Measurements from ENCODE around the gene ITIH4. TPM values are rescaled to one million over a fixed set of nuclear protein-coding genes. Genes with fewer than 3 reads are reported as not detected.

Gene ITIH4
- total and polyA plus RNA-seq, 4 donors: 4.5 to 33.8 (median 12.0) TPM

DNA sequence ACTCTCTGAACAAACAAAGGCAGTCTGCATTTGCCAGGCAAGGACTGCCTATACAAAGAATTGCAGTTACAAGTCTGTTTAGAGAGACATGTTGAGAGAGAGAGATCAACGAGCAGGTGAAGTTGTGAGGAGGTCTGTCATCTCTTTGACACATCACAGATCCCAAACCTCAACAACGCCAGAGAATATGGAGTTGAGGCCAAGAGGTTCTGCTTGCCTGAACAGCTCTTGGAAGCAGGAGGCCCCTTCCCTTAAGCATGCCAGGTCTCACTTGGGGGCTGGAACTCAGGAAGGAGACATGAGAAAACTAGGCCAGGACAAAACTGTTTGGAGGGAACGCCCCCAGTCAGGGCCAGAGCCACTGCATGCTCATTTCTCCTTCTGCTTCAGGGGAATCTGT is 26.7 kb upstream of the ITIH4 start:
- 92% methylated on average over 3 of the region's 3 CpGs for WGBS, 2 donors
- no peak for ATAC-seq (ENCODE audit: insufficient read depth, low FRiP score)

GRCh38 chr3:52856666-52857065 is 26.2 kb upstream of the ITIH4 start:
- 86 to 93% methylated on average over 5 of the region's 5 CpGs for WGBS, 2 donors
- TF ChIP-seq, protein P1, sequence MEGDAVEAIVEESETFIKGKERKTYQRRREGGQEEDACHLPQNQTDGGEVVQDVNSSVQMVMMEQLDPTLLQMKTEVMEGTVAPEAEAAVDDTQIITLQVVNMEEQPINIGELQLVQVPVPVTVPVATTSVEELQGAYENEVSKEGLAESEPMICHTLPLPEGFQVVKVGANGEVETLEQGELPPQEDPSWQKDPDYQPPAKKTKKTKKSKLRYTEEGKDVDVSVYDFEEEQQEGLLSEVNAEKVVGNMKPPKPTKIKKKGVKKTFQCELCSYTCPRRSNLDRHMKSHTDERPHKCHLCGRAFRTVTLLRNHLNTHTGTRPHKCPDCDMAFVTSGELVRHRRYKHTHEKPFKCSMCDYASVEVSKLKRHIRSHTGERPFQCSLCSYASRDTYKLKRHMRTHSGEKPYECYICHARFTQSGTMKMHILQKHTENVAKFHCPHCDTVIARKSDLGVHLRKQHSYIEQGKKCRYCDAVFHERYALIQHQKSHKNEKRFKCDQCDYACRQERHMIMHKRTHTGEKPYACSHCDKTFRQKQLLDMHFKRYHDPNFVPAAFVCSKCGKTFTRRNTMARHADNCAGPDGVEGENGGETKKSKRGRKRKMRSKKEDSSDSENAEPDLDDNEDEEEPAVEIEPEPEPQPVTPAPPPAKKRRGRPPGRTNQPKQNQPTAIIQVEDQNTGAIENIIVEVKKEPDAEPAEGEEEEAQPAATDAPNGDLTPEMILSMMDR (IDR thresholded peaks at IDR 0.05; ENCODE audit: control extremely low read depth, extremely low read depth): no peak
- H3K4me3 ChIP-seq: no peak overlapping the region
- H3K27me3 ChIP-seq (ENCODE audit: control insufficient read depth in 3 of 3, insufficient read depth in 3 of 3, low read length in 2 of 3): no peaks in the 10 kb centered on the region
- H3K4me1 ChIP-seq (ENCODE audit: control insufficient read depth in 5 of 5, insufficient read depth in 5 of 5, low read length in 5 of 5): peaks cover 0 to 10% (median 4%) of the 10 kb centered on the region in 5 donors
- no peaks in the 10 kb centered on the region for H3K9me3 ChIP-seq (ENCODE audit: control insufficient read depth in 4 of 4, insufficient read depth in 3 of 4, low read length in 3 of 4)
- H3K36me3 ChIP-seq (ENCODE audit: control insufficient read depth in 4 of 4, insufficient read depth in 4 of 4, low read length in 4 of 4): peaks cover 0 to 10% (median 2%) of the 10 kb centered on the region in 4 donors
- H3K27ac ChIP-seq (ENCODE audit: low read depth in 1 of 2, low read length in 1 of 2): no peak overlapping the region
- ATAC-seq (ENCODE audit: insufficient read depth, low FRiP score) (no peak), DNase-seq (no peak)
- H3K9ac ChIP-seq (ENCODE audit: insufficient read depth in 1 of 2, low read length in 2 of 2): no peak overlapping the region

More for the DNA sequence above, 26.7 kb upstream of the ITIH4 start:
- Histone ChIP-seq H3K9me3 (ENCODE audit: control insufficient read depth in 4 of 4, insufficient read depth in 3 of 4, low read length in 3 of 4) (no peaks in the 10 kb centered on the region), H3K4me1 (ENCODE audit: control insufficient read depth in 5 of 5, insufficient read depth in 5 of 5, low read length in 5 of 5) (peaks cover 0 to 7% (median 3%) of the 10 kb centered on the region in 5 donors), H3K4me3 (no peak overlapping the region), H3K9ac (ENCODE audit: insufficient read depth in 1 of 2, low read length in 2 of 2) (no peak overlapping the region), H3K27me3 (ENCODE audit: control insufficient read depth in 3 of 3, insufficient read depth in 3 of 3, low read length in 2 of 3) (no peaks in the 10 kb centered on the region), H3K27ac (ENCODE audit: low read depth in 1 of 2, low read length in 1 of 2) (no peak overlapping the region), H3K36me3 (ENCODE audit: control insufficient read depth in 4 of 4, insufficient read depth in 4 of 4, low read length in 4 of 4) (peaks cover 0 to 7% (median 0%) of the 10 kb centered on the region in 4 donors)
- no peak for DNase-seq
- TF ChIP-seq, protein P1 (IDR thresholded peaks at IDR 0.05; ENCODE audit: control extremely low read depth, extremely low read depth): no peak

DNA sequence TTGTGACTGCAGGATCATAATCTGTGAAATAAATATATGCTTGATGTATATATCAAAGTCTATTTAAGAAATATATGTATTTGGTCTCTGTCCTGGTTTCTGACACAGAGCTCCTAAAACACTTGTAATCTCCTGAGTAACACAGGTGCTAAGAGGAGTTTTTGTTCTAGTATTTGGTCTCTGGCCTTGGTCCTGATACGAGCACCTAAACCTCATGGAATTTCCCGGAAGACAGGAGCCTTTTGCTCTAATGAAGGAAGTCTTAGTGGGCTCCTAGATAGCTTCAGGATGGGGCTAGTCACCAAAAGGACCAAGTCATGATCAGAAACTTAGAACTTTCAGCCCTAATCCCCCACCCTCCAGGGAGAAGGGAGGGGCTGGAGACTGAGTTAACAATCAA is 23.5 kb upstream of the ITIH4 start:
- no peak overlapping the region for H3K9ac ChIP-seq (ENCODE audit: insufficient read depth in 1 of 2, low read length in 2 of 2)
- TF ChIP-seq, protein P1 (IDR thresholded peaks at IDR 0.05; ENCODE audit: control extremely low read depth, extremely low read depth): no peak
- no peak overlapping the region for H3K4me3 ChIP-seq
- peaks cover 0 to 10% (median 4%) of the 10 kb centered on the region in 5 donors for H3K4me1 ChIP-seq (ENCODE audit: control insufficient read depth in 5 of 5, insufficient read depth in 5 of 5, low read length in 5 of 5)
- no peaks in the 10 kb centered on the region for H3K27me3 ChIP-seq (ENCODE audit: control insufficient read depth in 3 of 3, insufficient read depth in 3 of 3, low read length in 2 of 3)
- H3K36me3 ChIP-seq (ENCODE audit: control insufficient read depth in 4 of 4, insufficient read depth in 4 of 4, low read length in 4 of 4): peaks cover 0 to 28% (median 10%) of the 10 kb centered on the region in 4 donors
- peak in 1 of 3 donors; percentile 22 for DNase-seq
- no peak for ATAC-seq (ENCODE audit: insufficient read depth, low FRiP score)
- 92 to 94% methylated on average over 2 of the region's 2 CpGs for WGBS, 2 donors
- H3K9me3 ChIP-seq (ENCODE audit: control insufficient read depth in 4 of 4, insufficient read depth in 3 of 4, low read length in 3 of 4): no peaks in the 10 kb centered on the region
- H3K27ac ChIP-seq (ENCODE audit: low read depth in 1 of 2, low read length in 1 of 2): no peak overlapping the region

- Histone ChIP-seq H3K4me1 (ENCODE audit: control insufficient read depth in 5 of 5, insufficient read depth in 5 of 5, low read length in 5 of 5) (peaks cover 0 to 10% (median 4%) of the 10 kb centered on the region in 5 donors), H3K4me3 (no peak overlapping the region), H3K27me3 (ENCODE audit: control insufficient read depth in 3 of 3, insufficient read depth in 3 of 3, low read length in 2 of 3) (no peaks in the 10 kb centered on the region), H3K36me3 (ENCODE audit: control insufficient read depth in 4 of 4, insufficient read depth in 4 of 4, low read length in 4 of 4) (peaks cover 0 to 40% (median 15%) of the 10 kb centered on the region in 4 donors), H3K9ac (ENCODE audit: insufficient read depth in 1 of 2, low read length in 2 of 2) (no peak overlapping the region), H3K27ac (ENCODE audit: low read depth in 1 of 2, low read length in 1 of 2) (no peak overlapping the region), H3K9me3 (ENCODE audit: control insufficient read depth in 4 of 4, insufficient read depth in 3 of 4, low read length in 3 of 4) (no peaks in the 10 kb centered on the region)
- DNase-seq (peak in 2 of 3 donors; percentile 32 to 57), ATAC-seq (ENCODE audit: insufficient read depth, low FRiP score) (no peak)
- TF ChIP-seq, protein P1 (IDR thresholded peaks at IDR 0.05; ENCODE audit: control extremely low read depth, extremely low read depth): no peak
- 57 to 70% methylated on average over 2 of the region's 2 CpGs for WGBS, 2 donors
These were observed 21.9 kb upstream of the ITIH4 start for GRCh38 chr3:52852419-52852818.

Measured in lung (tissue), 12 donors.